Measurements from ENCODE around the gene PILRB. TPM values are rescaled to one million over a fixed set of nuclear protein-coding genes. Genes with fewer than 3 reads are reported as not detected.
"Not testable (repeated sequence)": the region's sequence is repeated elsewhere in the genome, so short reads cannot be mapped to it uniquely, and the experiment has no call there.

Gene PILRB
- total RNA-seq, 2 donors from 2014 or later, result 36.1 to 45.0 TPM

- intact Hi-C loops (cut with DNase I, micrococcal nuclease), result no loop called here
- no peak for DNase-seq
- ATAC-seq, result no peak
Observed at GRCh38 chr7:100352984-100353684, 4.8 kb upstream of the PILRB start.

GRCh38 chr7:100353685-100354330 lies 4.1 kb upstream of the PILRB start:
- DNase-seq (no peak), ATAC-seq (no peak)
- intact Hi-C loops (cut with DNase I, micrococcal nuclease), result no loop called here

- intact Hi-C loops (cut with DNase I, micrococcal nuclease), result no loop called here
- ATAC-seq (no peak), DNase-seq (no peak)
Observed at GRCh38 chr7:100356416-100357068, 1.4 kb upstream of the PILRB start.

GRCh38 chr7:100357131-100357561 lies 771 bp upstream of the PILRB start:
- DNase-seq (no peak), ATAC-seq (no peak)
- intact Hi-C loops (cut with DNase I, micrococcal nuclease), result no loop called here

- ATAC-seq, result no peak
- intact Hi-C loops (cut with DNase I, micrococcal nuclease), result no loop called here
- no peak for DNase-seq
Observed at GRCh38 chr7:100358857-100359212, 918 bp downstream of the PILRB start.

GRCh38 chr7:100360135-100360854 lies 2.4 kb downstream of the PILRB start:
- ATAC-seq (no peak), DNase-seq (no peak)
- intact Hi-C loops (cut with DNase I, micrococcal nuclease), result no loop called here

GRCh38 chr7:100363098-100363497 lies 5.2 kb downstream of the PILRB start:
- ATAC-seq, result no peak
- DNase-seq, result no peak
- intact Hi-C loops (cut with DNase I, micrococcal nuclease), result no loop called here

GRCh38 chr7:100363797-100364196 lies 5.9 kb downstream of the PILRB start:
- DNase-seq; ATAC-seq; intact Hi-C loops (cut with DNase I, micrococcal nuclease): not testable (repeated sequence)

GRCh38 chr7:100364480-100364879 lies 6.6 kb downstream of the PILRB start:
- ATAC-seq, result no peak

GRCh38 chr7:100365998-100366367 lies 8.1 kb downstream of the PILRB start:
- intact Hi-C loops (cut with DNase I, micrococcal nuclease); ATAC-seq; DNase-seq: not testable (repeated sequence)

More at GRCh38 chr7:100364480-100364879, 6.6 kb downstream of the PILRB start:
- DNase-seq, result no peak
- intact Hi-C loops (cut with DNase I, micrococcal nuclease), result no loop called here

GRCh38 chr7:100366411-100367250 lies 8.7 kb downstream of the PILRB start:
- no peak for DNase-seq
- intact Hi-C loops (cut with DNase I, micrococcal nuclease), result no loop called here
- ATAC-seq, result peak; percentile 6

GRCh38 chr7:100367251-100367620 lies 9.3 kb downstream of the PILRB start:
- ATAC-seq (no peak), DNase-seq (no peak)
- intact Hi-C loops (cut with DNase I, micrococcal nuclease), result no loop called here

GRCh38 chr7:100367676-100368613 lies 10.0 kb downstream of the PILRB start:
- ATAC-seq (no peak), DNase-seq (peak in 1 of 2 donors; percentile 45)
- intact Hi-C loops (cut with DNase I, micrococcal nuclease), result no loop called here

GRCh38 chr7:100369105-100369504 lies 11.2 kb downstream of the PILRB start:
- intact Hi-C loops (cut with DNase I, micrococcal nuclease), result no loop called here
- ATAC-seq (peak; percentile 37), DNase-seq (peak; percentile 59 to 77)

- no peak for DNase-seq
- ATAC-seq, result no peak
- intact Hi-C loops (cut with DNase I, micrococcal nuclease), result no loop called here
Observed at GRCh38 chr7:100370303-100370702, 12.4 kb downstream of the PILRB start.

- intact Hi-C loops (cut with DNase I, micrococcal nuclease), result no loop called here
- ATAC-seq, result no peak
- no peak for DNase-seq
Observed at GRCh38 chr7:100370746-100371145, 12.8 kb downstream of the PILRB start.

- ATAC-seq (no peak), DNase-seq (no peak)
- intact Hi-C loops (cut with DNase I, micrococcal nuclease), result no loop called here
Observed at GRCh38 chr7:100371561-100372171, 13.7 kb downstream of the PILRB start.

Measured in left colon (tissue), 2 donors.